Mammary epithelial cell (primary cell): ENCODE results near the gene PASD1.

Source experiments
- CTCF ChIP-seq, 2 donors: IDR thresholded peaks in 1 of 2; conservative IDR thresholded peaks in 1 of 2; 2 replicates each; pipeline ENCODE4 v1.5.1; 2011 to 2012; ENCODE audit warnings: inconsistent platforms in 2 of 2, low read length in 2 of 2, mild to moderate bottlenecking in 2 of 2, control low read depth in 1 of 2, low read depth in 1 of 2; ENCODE audit not compliant: insufficient read depth in 1 of 2; ENCODE audit errors: extremely low read depth in 1 of 2
- EZH2 ChIP-seq: IDR thresholded peaks from 2 replicates; pipeline ENCODE4 v1.6.1; 2012; ENCODE audit warnings: low read length, inconsistent platforms, borderline replicate concordance

- TF ChIP-seq CTCF (conservative IDR thresholded peaks at IDR 0.05 in 1 of 2, IDR thresholded peaks at IDR 0.05 in 1 of 2; ENCODE audit: extremely low read depth in 1 of 2, insufficient read depth in 1 of 2, low read depth in 1 of 2, low read length in 2 of 2) (no peak), EZH2 (no peak)
Measured at GRCh38 chrX:151702741-151703340, 139.4 kb downstream of the PASD1 start.
